Measurements from ENCODE around the gene CYP4X1. TPM values are rescaled to one million over a fixed set of nuclear protein-coding genes. Genes with fewer than 3 reads are reported as not detected.
"Not testable (repeated sequence)": the region's sequence is repeated elsewhere in the genome, so short reads cannot be mapped to it uniquely, and the experiment has no call there.

The CYP4X1 gene
- total RNA-seq (1 to 10 TPM in 7 of 9 donors, under 1 TPM in 2; 0.74 to 5.4 (median 2.1) TPM), polyA plus RNA-seq (1 to 10 TPM; 1.4 to 2.6 (median 2.0) TPM)
- long read RNA-seq, donor 1, result 0 reads
- long read RNA-seq, donor 2, result 0 reads
- long read RNA-seq, donor 3, result 0 reads
- long read RNA-seq, donor 4, partial matches to known transcripts, result 1 of 1 reads
- long read RNA-seq, donor 4, other reads (novel, unspliced or antisense), result 0 of 1 reads
- long read RNA-seq, donor 5, partial matches to known transcripts, result 0 of 2 reads
- long read RNA-seq, donor 5, other reads (novel, unspliced or antisense), result 0 of 2 reads
- long read RNA-seq, donor 6, partial matches to known transcripts, result 1 of 2 reads
- long read RNA-seq, donor 6, other reads (novel, unspliced or antisense), result 0 of 2 reads
- long read RNA-seq, donor 7, result 0 reads
- long read RNA-seq, donor 8, result 0 reads
- long read RNA-seq, donor 9, partial matches to known transcripts, result 0 of 1 reads
- long read RNA-seq, donor 9, other reads (novel, unspliced or antisense), result 0 of 1 reads
- long read RNA-seq, donor 10, result 0 reads

GRCh38 chr1:47023268-47024140 lies at the start of gene CYP4X1:
TSS of gene CYP4X1 (plus strand) at chr1:47023669. CDS start at chr1:47023818, 149 bp downstream.
- no peaks in the 10 kb centered on the region for H3K36me3 ChIP-seq (replicated peaks in 1 of 2)
- intact Hi-C loops (cut with DNase I), result no loop called here
- H3K27me3 ChIP-seq, result peaks cover 7% of the 10 kb centered on the region
- 3 to 8% (median 6%) methylated on average over 15 to 49 of the region's 49 CpGs for WGBS, 4 donors
- no peaks in the 10 kb centered on the region for H3K9me3 ChIP-seq (replicated peaks in 1 of 3)
- peaks cover 0 to 7% of the 10 kb centered on the region in 2 donors for H3K4me1 ChIP-seq (replicated peaks in 1 of 2)
- DNase-seq, result peak in 5 of 7 donors; percentile 6 to 29 (median 23)
- TF ChIP-seq CTCF (IDR thresholded peaks at IDR 0.05) (no peak), POLR2A (IDR thresholded peaks at IDR 0.05) (no peak)
- H3K4me3 ChIP-seq, result peak within 1 kb of the TSS in 1 of 4 donors; percentile 28
- H3K27ac ChIP-seq, result peak within 1 kb of the TSS in 2 of 5 donors; percentile 63 to 77

- DNase-seq, result no peak
- intact Hi-C loops (cut with DNase I), result no loop called here
- no peaks in the 10 kb centered on the region for H3K27me3 ChIP-seq
Measured at GRCh38 chr1:46983166-46983829, 40.2 kb upstream of the CYP4X1 start.

GRCh38 chr1:46983830-46984586 lies 39.5 kb upstream of the CYP4X1 start:
- Histone ChIP-seq H3K27ac (no peak overlapping the region), H3K27me3 (no peaks in the 10 kb centered on the region), H3K4me1 (replicated peaks in 1 of 2) (no peaks in the 10 kb centered on the region), H3K9me3 (replicated peaks in 1 of 3) (no peaks in the 10 kb centered on the region), H3K36me3 (replicated peaks in 1 of 2) (no peaks in the 10 kb centered on the region), H3K4me3 (no peak overlapping the region)
- WGBS, 4 donors, result 14 to 47% (median 34%) methylated on average over 1 to 3 of the region's 3 CpGs
- intact Hi-C loops (cut with DNase I), result no loop called here
- TF ChIP-seq POLR2A (IDR thresholded peaks at IDR 0.05) (no peak), CTCF (IDR thresholded peaks at IDR 0.05) (no peak)
- DNase-seq, result no peak

More at GRCh38 chr1:46983166-46983829, 40.2 kb upstream of the CYP4X1 start:
- Histone ChIP-seq H3K4me3 (no peak overlapping the region), H3K9me3 (replicated peaks in 1 of 3) (no peaks in the 10 kb centered on the region), H3K27ac (no peak overlapping the region), H3K4me1 (replicated peaks in 1 of 2) (no peaks in the 10 kb centered on the region), H3K36me3 (replicated peaks in 1 of 2) (no peaks in the 10 kb centered on the region)
- 48 to 56% (median 54%) methylated on average over 2 to 7 of the region's 7 CpGs for WGBS, 4 donors
- TF ChIP-seq POLR2A (IDR thresholded peaks at IDR 0.05) (no peak), CTCF (IDR thresholded peaks at IDR 0.05) (no peak)

GRCh38 chr1:46990541-46990940 lies 32.9 kb upstream of the CYP4X1 start:
- H3K27me3 ChIP-seq; H3K4me1 ChIP-seq (replicated peaks in 1 of 2); DNase-seq; H3K4me3 ChIP-seq; H3K27ac ChIP-seq; H3K9me3 ChIP-seq (replicated peaks in 1 of 3); H3K36me3 ChIP-seq (replicated peaks in 1 of 2): not testable (repeated sequence)
- WGBS, 4 donors, result 87 to 96% (median 92%) methylated on average over 2 of the region's 2 CpGs
- intact Hi-C loops (cut with DNase I), result loop anchor here in 1 of 2 donors (5.0 kb wide), 1 partner anchor 243 kb away; no protein-coding TSS in a partner anchor
